HAP-1 (cell line): ENCODE measurements around the gene TIMP2.

Experiments
- DNase-seq, 2 experiments: peaks; one replicate each; pipeline ENCODE4 v3.0.0-alpha.2; 2016 to 2020; ENCODE audit warnings: low spot score in 2 of 2
- H3K27me3 ChIP-seq: fragments of 250-450 bp; sonication (Bioruptor Pico); 2 replicates; pipeline ENCODE4 v1.5.1; 2020; ENCODE audit warnings: low read depth, mild to moderate bottlenecking, moderate library complexity
- H3K36me3 ChIP-seq: fragments of 250-450 bp; sonication (Bioruptor Pico); replicated peaks from 2 replicates; pipeline ENCODE4 v1.5.1; 2020; ENCODE audit warnings: mild to moderate bottlenecking
- H3K4me1 ChIP-seq: fragments of 250-450 bp; sonication (Bioruptor Pico); 2 replicates; pipeline ENCODE4 v1.5.1; 2020; ENCODE audit warnings: mild to moderate bottlenecking
- H3K4me3 ChIP-seq: fragments of 250-450 bp; sonication (Bioruptor Pico); 2 replicates; pipeline ENCODE4 v1.5.1; 2020; ENCODE audit warnings: mild to moderate bottlenecking, moderate library complexity
- H3K9me3 ChIP-seq: fragments of 250-450 bp; sonication (Bioruptor Pico); 2 replicates; pipeline ENCODE4 v1.5.1; 2020; ENCODE audit warnings: mild to moderate bottlenecking, moderate library complexity
- in situ Hi-C: fragments of 300-500 bp; cut with MboI; formaldehyde crosslinking; loops from 3 replicates; pipeline ENCODE4 v1.14.3; 2020; ENCODE audit warnings: low sequenced_read_pairs, inconsistent platforms, mixed read lengths

The TIMP2 gene

DNA sequence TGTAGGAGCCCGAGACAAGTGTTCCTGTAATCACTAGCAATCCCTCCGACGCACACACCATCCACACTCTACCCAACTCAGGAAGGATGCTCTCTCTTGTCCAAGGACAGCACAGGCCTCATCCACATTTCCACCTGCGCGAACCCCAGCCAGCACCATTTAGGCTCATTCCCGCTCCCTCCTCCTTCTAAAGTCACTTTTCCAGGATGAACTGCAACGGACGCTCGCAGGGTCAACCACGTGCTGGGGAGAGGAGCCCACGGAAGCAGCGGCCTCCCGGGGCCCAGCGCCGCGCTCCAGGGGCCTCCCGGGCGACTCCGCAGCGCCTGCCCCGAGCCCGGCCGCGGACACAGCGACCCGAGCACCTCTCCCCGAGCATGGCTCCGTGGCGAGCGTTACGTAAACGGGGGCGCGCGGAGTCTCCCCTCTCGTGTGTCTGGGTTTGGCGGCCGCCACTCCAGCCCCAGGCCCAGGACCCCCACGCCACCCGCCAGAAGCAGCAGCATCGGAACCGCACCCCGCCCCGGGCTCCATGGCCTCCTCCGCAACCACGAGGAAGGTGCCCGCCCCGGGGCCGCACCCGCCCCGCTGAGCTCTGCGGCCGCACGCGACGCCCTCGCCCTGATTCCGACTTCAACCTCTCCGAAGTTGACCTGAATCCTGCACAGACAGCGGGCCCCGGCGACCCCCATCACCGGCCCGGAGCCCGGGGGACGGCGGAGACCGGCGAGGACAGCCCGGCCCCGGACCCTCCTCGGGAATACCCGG, 85.2 kb downstream of the TIMP2 start:
- DNase-seq: peak in 1 of 2 experiments; percentile 39
- peaks cover 35% of the 10 kb centered on the region for H3K36me3 ChIP-seq
- no peaks in the 10 kb centered on the region for H3K9me3 ChIP-seq
- H3K27me3 ChIP-seq: no peaks in the 10 kb centered on the region
- peaks cover 8% of the 10 kb centered on the region for H3K4me1 ChIP-seq
- in situ Hi-C loops: no loop called here
- peak overlapping the region; percentile 78 for H3K4me3 ChIP-seq

DNA sequence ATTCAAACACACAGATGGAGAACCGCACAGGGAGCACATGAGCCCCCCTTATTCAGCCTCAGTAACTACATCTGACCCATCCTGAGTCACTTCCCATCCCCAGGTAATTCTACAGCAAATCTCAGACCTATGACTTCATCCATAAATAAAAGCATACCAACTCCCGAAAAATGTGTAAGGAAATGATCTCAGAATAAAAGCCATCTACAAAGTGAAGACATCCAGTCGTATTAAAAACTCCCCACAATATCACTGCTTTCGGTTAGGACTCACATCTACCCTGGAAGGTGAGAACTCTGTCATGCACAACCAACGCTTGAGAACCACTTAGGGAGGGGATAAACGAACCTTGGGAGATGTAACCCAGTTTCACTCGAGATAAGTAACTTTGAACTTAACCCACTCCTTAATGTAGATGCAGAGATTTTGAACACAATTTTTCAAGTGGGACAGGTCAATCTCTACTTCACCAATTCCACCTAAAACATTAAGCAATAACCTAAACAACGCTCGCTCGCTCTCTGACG, 85.9 kb downstream of the TIMP2 start:
- peaks cover 42% of the 10 kb centered on the region for H3K36me3 ChIP-seq
- no peaks in the 10 kb centered on the region for H3K27me3 ChIP-seq
- peak overlapping the region; percentile 78 for H3K4me3 ChIP-seq
- in situ Hi-C loops: no loop called here
- H3K4me1 ChIP-seq: peaks cover 8% of the 10 kb centered on the region
- no peaks in the 10 kb centered on the region for H3K9me3 ChIP-seq
- DNase-seq: no peak

DNA sequence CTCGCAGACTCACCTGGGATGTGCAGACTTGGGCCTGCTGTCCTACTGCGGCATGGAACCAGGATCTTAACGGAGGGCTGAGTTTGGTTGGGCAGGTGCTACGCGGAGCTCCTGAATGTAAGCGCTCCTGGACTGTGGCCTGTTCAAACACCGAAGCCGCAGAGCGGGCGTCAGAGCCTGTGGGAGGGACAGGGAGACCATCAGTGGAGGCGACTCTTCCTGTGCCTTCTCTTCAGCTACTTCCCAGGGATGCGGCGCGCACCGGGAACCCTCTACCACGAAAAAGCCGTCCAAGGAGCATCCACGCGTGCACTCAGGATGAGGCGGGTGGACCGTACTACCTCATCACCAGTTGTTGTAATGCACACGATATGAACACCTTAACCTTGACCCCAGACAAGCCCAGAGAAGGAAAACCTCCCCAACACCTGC, 86.6 kb downstream of the TIMP2 start:
- H3K4me3 ChIP-seq: peak overlapping the region; percentile 78
- in situ Hi-C loops: no loop called here

GRCh38 chr17:78836420-78837021, 88.7 kb downstream of the TIMP2 start:
- H3K9me3 ChIP-seq: no peaks in the 10 kb centered on the region
- in situ Hi-C loops: no loop called here
- DNase-seq: no peak
- peaks cover 67% of the 10 kb centered on the region for H3K36me3 ChIP-seq
- H3K27me3 ChIP-seq: no peaks in the 10 kb centered on the region
- H3K4me3 ChIP-seq: no peak overlapping the region
- H3K4me1 ChIP-seq: peaks cover 8% of the 10 kb centered on the region

More for the DNA sequence above, 86.6 kb downstream of the TIMP2 start:
- DNase-seq: no peak
- Histone ChIP-seq H3K4me1 (peaks cover 8% of the 10 kb centered on the region), H3K9me3 (no peaks in the 10 kb centered on the region), H3K36me3 (peaks cover 49% of the 10 kb centered on the region), H3K27me3 (no peaks in the 10 kb centered on the region)

- DNase-seq: no peak
- H3K4me3 ChIP-seq: no peak overlapping the region
- in situ Hi-C loops: no loop called here
- no peaks in the 10 kb centered on the region for H3K9me3 ChIP-seq
- H3K36me3 ChIP-seq: peaks cover 84% of the 10 kb centered on the region
- H3K27me3 ChIP-seq: no peaks in the 10 kb centered on the region
- peaks cover 8% of the 10 kb centered on the region for H3K4me1 ChIP-seq
These were observed 90.6 kb downstream of the TIMP2 start for GRCh38 chr17:78834571-78834970.

- in situ Hi-C loops: no loop called here
- Histone ChIP-seq H3K4me1 (no peaks in the 10 kb centered on the region), H3K9me3 (no peaks in the 10 kb centered on the region), H3K4me3 (no peak overlapping the region), H3K36me3 (peaks cover 96% of the 10 kb centered on the region), H3K27me3 (no peaks in the 10 kb centered on the region)
- DNase-seq: no peak
These were observed 92.7 kb downstream of the TIMP2 start for GRCh38 chr17:78832541-78832810.

DNA sequence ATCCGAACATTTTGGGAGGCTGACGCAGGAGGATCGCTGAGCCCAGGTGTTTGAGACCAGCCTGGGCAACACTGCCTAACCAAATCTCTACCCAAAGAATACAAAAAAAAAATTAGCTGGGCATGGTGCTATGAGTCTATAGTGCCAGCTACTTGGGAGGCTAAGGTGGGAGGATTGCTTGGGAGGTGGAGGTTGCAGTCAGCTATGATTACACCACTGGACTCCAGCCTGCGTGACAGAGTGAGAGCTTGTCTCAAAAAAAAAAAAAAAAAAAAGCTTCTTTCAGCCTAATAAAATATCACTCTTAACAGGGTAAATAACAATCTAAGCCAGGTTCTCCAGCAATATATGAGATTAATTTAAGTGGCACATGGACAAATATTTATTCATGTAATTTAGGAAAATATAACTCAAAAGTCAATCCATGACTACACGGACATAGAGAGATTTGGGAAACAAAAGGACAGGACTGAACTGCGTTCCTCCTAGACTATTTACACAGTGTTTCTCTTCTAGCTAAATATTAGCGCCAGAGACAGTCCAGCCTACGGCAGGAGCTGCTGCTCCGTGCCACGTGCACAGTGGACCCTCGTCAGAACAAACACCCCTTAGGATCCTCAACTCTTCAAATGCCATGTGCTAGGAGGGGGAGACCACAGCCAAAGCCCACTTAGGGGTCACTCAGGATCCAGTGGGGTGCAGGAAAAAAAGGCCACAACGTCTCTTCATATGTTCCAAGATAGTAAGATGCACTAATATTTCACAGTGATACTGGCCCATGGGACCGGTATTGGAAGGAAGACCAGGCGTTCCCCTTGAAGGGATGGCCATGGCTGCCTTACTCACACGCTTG, 93.3 kb downstream of the TIMP2 start:
- Histone ChIP-seq H3K27me3 (no peaks in the 10 kb centered on the region), H3K4me1 (no peaks in the 10 kb centered on the region)
- in situ Hi-C loops: no loop called here

GRCh38 chr17:78829477-78829876, 95.7 kb downstream of the TIMP2 start:
- Histone ChIP-seq H3K9me3 (no peaks in the 10 kb centered on the region), H3K27me3 (no peaks in the 10 kb centered on the region), H3K36me3 (peaks cover 93% of the 10 kb centered on the region), H3K4me1 (no peaks in the 10 kb centered on the region), H3K4me3 (no peak overlapping the region)
- DNase-seq: no peak
- in situ Hi-C loops: no loop called here

More for the DNA sequence above, 93.3 kb downstream of the TIMP2 start:
- H3K4me3 ChIP-seq: no peak overlapping the region
- DNase-seq: no peak
- H3K36me3 ChIP-seq: peaks cover 93% of the 10 kb centered on the region
- H3K9me3 ChIP-seq: no peaks in the 10 kb centered on the region

GRCh38 chr17:78828470-78829185, 96.6 kb downstream of the TIMP2 start:
- no peaks in the 10 kb centered on the region for H3K27me3 ChIP-seq
- H3K9me3 ChIP-seq: no peaks in the 10 kb centered on the region
- in situ Hi-C loops: no loop called here
- no peak overlapping the region for H3K4me3 ChIP-seq
- H3K36me3 ChIP-seq: peaks cover 93% of the 10 kb centered on the region
- no peaks in the 10 kb centered on the region for H3K4me1 ChIP-seq
- DNase-seq: no peak

- Histone ChIP-seq H3K4me3 (no peak overlapping the region), H3K9me3 (no peaks in the 10 kb centered on the region), H3K4me1 (no peaks in the 10 kb centered on the region), H3K36me3 (peaks cover 91% of the 10 kb centered on the region), H3K27me3 (no peaks in the 10 kb centered on the region)
- in situ Hi-C loops: no loop called here
- no peak for DNase-seq
These were observed 98.2 kb downstream of the TIMP2 start for GRCh38 chr17:78826836-78827509.

GRCh38 chr17:78826421-78826820, 98.8 kb downstream of the TIMP2 start:
- H3K9me3 ChIP-seq: no peaks in the 10 kb centered on the region
- peaks cover 93% of the 10 kb centered on the region for H3K36me3 ChIP-seq
- DNase-seq: no peak
- H3K4me1 ChIP-seq: no peaks in the 10 kb centered on the region
- no peak overlapping the region for H3K4me3 ChIP-seq
- no peaks in the 10 kb centered on the region for H3K27me3 ChIP-seq
- in situ Hi-C loops: no loop called here

- Histone ChIP-seq H3K27me3 (no peaks in the 10 kb centered on the region), H3K36me3 (peaks cover 93% of the 10 kb centered on the region)
These were observed 99.5 kb downstream of the TIMP2 start for GRCh38 chr17:78825696-78826095.

GRCh38 chr17:78824240-78824639, 100.9 kb downstream of the TIMP2 start:
- H3K27me3 ChIP-seq: no peaks in the 10 kb centered on the region
- no peaks in the 10 kb centered on the region for H3K4me1 ChIP-seq
- no peak overlapping the region for H3K4me3 ChIP-seq
- DNase-seq: no peak
- in situ Hi-C loops: no loop called here
- H3K9me3 ChIP-seq: no peaks in the 10 kb centered on the region
- H3K36me3 ChIP-seq: peaks cover 93% of the 10 kb centered on the region

More at GRCh38 chr17:78825696-78826095, 99.5 kb downstream of the TIMP2 start:
- in situ Hi-C loops: no loop called here
- Histone ChIP-seq H3K4me1 (no peaks in the 10 kb centered on the region), H3K9me3 (no peaks in the 10 kb centered on the region), H3K4me3 (no peak overlapping the region)
- no peak for DNase-seq
